Mucosa of descending colon (tissue), 3 donors: ENCODE data around the gene RAD51B. TPM values are rescaled to one million over a fixed set of nuclear protein-coding genes. Genes with fewer than 3 reads are reported as not detected.

Experiments
- ATAC-seq: fragments of 200-7000 bp; cut with Tn5 transposase; one replicate; pipeline ENCODE4 v1.9.1; 2020; ENCODE audit warnings: mild to moderate bottlenecking, moderate library complexity
- DNase-seq, 3 donors: peaks; one replicate each; pipeline ENCODE4 v3.0.0-alpha.2; 2020
- H3K36me3 ChIP-seq: fragments of 200-600 bp; one replicate; pipeline ENCODE4 v1.8.0; 2021; ENCODE audit warnings: low read depth, mild to moderate bottlenecking
- H3K4me1 ChIP-seq: fragments of 200-600 bp; one replicate; pipeline ENCODE4 v1.8.0; 2021; ENCODE audit warnings: low read depth, mild to moderate bottlenecking
- H3K4me3 ChIP-seq: fragments of 200-600 bp; one replicate; pipeline ENCODE4 v1.8.0; 2021; ENCODE audit warnings: mild to moderate bottlenecking
- H3K9me3 ChIP-seq: fragments of 200-600 bp; one replicate; pipeline ENCODE4 v1.8.0; 2021; ENCODE audit warnings: mild to moderate bottlenecking
- CTCF ChIP-seq: fragments of 200-600 bp; IDR thresholded peaks from one replicate; pipeline ENCODE4 v1.8.0; 2022; ENCODE audit warnings: antibody characterized with exemption, mild to moderate bottlenecking
- intact Hi-C, 2 donors: fragments of 100-400 bp; cut with DNase I in 1 of 2; cut with micrococcal nuclease in 1 of 2; formaldehyde crosslinking; loops; one replicate each; pipeline versions ENCODE4 v1.11.0 to v1.11.1; 2022; cut with DNase I, micrococcal nuclease
- total RNA-seq, 3 donors: library from RNA; stranded (reverse); fragmentation: NEBNext Ultra II Directional in 2 of 3; extraction: Animal tissue kit (Norgen Biotek cat#: 25700) in 2 of 3; gene quantifications; one replicate each; pipeline versions ENCODE4 v1.2.1 to v1.2.4, GENCODE V29; 2021 to 2023
- donor health status: DM: no; HTN: no; CAD: no; lungs with moderate emphysema.
- donor health status: DM: no; HTN: no; CAD: no.
- donor health status: DM: no; HTN: yes; CAD: no.

RAD51B gene
- total RNA-seq, 3 donors from 2014 or later = 15.8 to 23.3 (median 20.9) TPM

GRCh38 chr14:68501171-68501570 lies 681.6 kb downstream of the RAD51B start:
- no peaks in the 10 kb centered on the region for H3K9me3 ChIP-seq
- no peak overlapping the region for H3K4me3 ChIP-seq
- peaks cover 5% of the 10 kb centered on the region for H3K4me1 ChIP-seq
- no peak for ATAC-seq
- no peaks in the 10 kb centered on the region for H3K36me3 ChIP-seq
- TF ChIP-seq CTCF = no peak
- intact Hi-C loops = no loop called here
- DNase-seq = no peak

DNA sequence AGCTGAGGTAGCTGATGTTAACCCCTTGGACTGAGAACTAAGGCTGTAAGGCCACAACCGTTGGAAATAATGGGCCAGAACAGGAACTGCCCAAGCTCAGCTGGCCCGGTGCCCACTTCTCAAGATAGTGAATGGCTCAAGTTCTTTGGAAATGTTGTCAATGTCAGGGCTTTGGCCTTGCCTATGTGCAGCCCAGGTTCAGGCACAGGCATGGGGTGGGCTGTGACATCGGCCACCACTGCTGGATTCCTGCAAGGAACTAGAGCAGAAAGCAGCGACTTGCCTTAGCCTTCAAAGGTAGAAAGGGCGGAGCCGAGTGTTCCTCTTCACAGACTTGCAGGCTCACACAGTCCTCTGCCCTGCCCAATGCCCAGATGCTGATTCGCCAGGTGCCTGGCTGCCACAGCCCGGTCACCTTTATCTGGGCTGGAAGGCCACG lies 682.1 kb downstream of the RAD51B start:
- intact Hi-C loops = no loop called here
- Histone ChIP-seq H3K36me3 (no peaks in the 10 kb centered on the region), H3K4me1 (peaks cover 10% of the 10 kb centered on the region), H3K4me3 (no peak overlapping the region), H3K9me3 (no peaks in the 10 kb centered on the region)
- no peak for TF ChIP-seq CTCF
- ATAC-seq (peak; percentile 55), DNase-seq (peak in 1 of 3 donors; percentile 41)

DNA sequence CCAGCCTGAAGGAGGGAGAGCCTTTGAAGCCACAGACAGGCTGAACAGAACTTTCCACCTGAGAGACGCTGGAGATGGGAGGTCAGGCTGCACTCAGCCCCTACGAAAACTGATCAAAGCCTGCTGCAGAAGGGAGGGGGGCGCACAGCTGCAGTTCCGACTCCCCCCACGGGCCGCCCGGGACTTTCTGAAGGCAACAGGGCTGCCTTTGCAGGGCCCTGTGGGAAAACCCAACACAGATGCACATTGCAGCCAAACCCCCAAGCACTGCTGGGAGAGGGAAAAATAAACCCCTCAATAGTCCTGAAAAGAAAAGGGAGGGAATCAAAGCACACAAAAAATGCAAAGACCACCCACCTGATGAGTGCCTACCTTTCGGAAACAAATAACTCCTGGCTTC lies 682.7 kb downstream of the RAD51B start:
- peaks cover 16% of the 10 kb centered on the region for H3K4me1 ChIP-seq
- no peaks in the 10 kb centered on the region for H3K9me3 ChIP-seq
- DNase-seq = no peak
- ATAC-seq = no peak
- no peak for TF ChIP-seq CTCF
- no peaks in the 10 kb centered on the region for H3K36me3 ChIP-seq
- no peak overlapping the region for H3K4me3 ChIP-seq
- intact Hi-C loops = no loop called here

GRCh38 chr14:68503186-68503825 lies 683.7 kb downstream of the RAD51B start:
- DNase-seq (no peak), ATAC-seq (no peak)
- no peaks in the 10 kb centered on the region for H3K9me3 ChIP-seq
- H3K4me3 ChIP-seq = no peak overlapping the region
- TF ChIP-seq CTCF = no peak
- H3K36me3 ChIP-seq = no peaks in the 10 kb centered on the region
- intact Hi-C loops = no loop called here
- peaks cover 24% of the 10 kb centered on the region for H3K4me1 ChIP-seq

DNA sequence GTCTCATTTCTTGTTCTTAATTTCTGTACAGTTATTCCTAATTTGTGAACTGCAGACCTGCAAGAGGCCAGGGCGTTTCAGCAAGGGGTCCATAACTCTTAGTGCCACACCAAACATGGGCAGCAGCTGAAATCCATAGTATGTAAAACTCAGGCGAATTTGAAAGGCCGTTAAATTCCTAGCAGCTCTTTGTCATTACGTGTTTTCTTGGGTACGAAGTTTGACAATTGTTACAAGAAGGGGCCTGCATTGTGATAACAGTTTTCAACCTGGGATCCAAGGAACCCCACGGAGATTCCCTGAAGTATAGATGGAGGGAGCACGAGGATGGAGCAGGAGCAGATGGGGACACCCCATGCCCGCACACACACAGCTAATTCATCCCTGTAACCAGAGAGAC lies 685.3 kb downstream of the RAD51B start:
- intact Hi-C loops = no loop called here
- DNase-seq (no peak), ATAC-seq (no peak)
- Histone ChIP-seq H3K36me3 (no peaks in the 10 kb centered on the region), H3K4me3 (no peak overlapping the region), H3K4me1 (peaks cover 24% of the 10 kb centered on the region), H3K9me3 (no peaks in the 10 kb centered on the region)
- TF ChIP-seq CTCF = no peak
